ENCODE measurements around the gene EEFSEC.

EEFSEC gene

DNA sequence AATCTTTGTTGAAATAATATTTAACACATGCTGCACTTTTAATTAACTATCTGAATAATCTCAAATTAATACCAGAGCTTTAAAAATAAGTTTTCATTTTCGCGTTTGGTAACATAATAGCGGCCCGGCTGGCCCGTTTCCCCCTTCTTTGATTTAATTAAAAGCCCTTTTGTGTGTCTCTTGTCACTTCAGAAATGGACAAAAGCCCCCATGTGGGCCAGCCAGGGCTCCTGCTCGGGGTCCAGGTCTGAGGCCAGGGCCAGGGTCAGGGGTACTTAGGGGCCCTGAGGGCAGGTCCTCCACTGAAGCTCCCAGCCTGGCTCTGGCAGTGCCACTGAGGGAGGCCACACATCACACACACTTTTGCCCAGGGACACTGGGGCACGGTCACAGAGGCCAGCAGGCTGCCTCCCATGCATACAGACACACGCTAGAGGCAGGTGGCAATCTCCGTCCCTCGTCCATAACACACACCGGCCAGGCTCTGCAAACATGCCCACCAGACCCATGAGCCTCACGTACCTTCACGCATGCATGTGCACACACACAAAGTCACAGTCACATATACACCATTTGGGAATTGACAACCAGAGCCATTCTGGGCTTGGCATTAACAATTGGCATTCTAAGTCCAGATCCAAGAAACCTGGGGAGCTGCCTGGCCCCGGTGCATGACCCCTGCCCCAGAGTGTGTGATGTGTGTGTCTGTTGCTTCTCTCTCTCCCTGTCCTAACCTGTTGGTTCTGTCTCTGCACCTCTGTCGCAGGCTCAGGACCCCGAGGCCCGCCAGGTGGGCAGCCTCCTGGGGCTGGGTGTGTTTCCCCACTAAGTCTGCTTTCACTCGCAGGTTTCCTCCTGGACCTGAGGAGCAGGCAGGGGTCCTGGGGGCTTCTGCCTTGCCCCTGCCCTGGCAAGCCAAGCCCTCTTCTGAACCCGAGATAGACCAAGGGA lies 274.9 kb downstream of the EEFSEC start:
- no peak for DNase-seq (ENCODE audit: low read depth)
- no peak overlapping the region for H3K4me3 ChIP-seq (ENCODE audit: control insufficient read depth, low read depth, low read length)
- no peak for TF ChIP-seq CTCF (IDR thresholded peaks at IDR 0.05; ENCODE audit: control insufficient read depth, insufficient read depth, low read depth, low read length, missing control alignments)

- no peak for TF ChIP-seq CTCF (IDR thresholded peaks at IDR 0.05; ENCODE audit: control insufficient read depth, insufficient read depth, low read depth, low read length, missing control alignments)
- DNase-seq (ENCODE audit: low read depth) = no peak
- no peak overlapping the region for H3K4me3 ChIP-seq (ENCODE audit: control insufficient read depth, low read depth, low read length)
Observed at GRCh38 chr3:128429275-128429674, 276.0 kb downstream of the EEFSEC start.

- DNase-seq (ENCODE audit: low read depth) = no peak
- no peak overlapping the region for H3K4me3 ChIP-seq (ENCODE audit: control insufficient read depth, low read depth, low read length)
- TF ChIP-seq CTCF (IDR thresholded peaks at IDR 0.05; ENCODE audit: control insufficient read depth, insufficient read depth, low read depth, low read length, missing control alignments) = no peak
Observed at GRCh38 chr3:128429751-128430150, 276.5 kb downstream of the EEFSEC start.

DNA sequence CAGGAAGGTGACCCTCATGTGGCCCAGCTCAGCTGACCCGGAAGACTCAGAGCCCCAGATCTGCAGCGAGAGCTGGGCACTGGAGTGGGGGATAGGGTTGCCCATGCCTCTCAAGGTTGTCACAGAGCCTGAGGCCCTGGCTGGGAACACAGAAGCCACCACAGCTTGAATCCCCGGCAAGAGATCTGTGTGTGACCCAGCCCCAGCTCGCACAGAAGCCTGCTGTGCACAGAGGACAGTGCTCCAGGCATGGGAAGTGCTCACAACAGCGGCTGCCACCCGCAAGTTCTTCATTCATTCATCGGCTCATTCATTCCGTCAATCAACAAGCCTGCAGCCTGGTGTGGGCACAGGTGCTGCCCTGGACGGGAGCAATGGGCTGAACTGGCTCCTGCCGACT lies 277.0 kb downstream of the EEFSEC start:
- no peak for DNase-seq (ENCODE audit: low read depth)
- no peak overlapping the region for H3K4me3 ChIP-seq (ENCODE audit: control insufficient read depth, low read depth, low read length)
- no peak for TF ChIP-seq CTCF (IDR thresholded peaks at IDR 0.05; ENCODE audit: control insufficient read depth, insufficient read depth, low read depth, low read length, missing control alignments)

DNA sequence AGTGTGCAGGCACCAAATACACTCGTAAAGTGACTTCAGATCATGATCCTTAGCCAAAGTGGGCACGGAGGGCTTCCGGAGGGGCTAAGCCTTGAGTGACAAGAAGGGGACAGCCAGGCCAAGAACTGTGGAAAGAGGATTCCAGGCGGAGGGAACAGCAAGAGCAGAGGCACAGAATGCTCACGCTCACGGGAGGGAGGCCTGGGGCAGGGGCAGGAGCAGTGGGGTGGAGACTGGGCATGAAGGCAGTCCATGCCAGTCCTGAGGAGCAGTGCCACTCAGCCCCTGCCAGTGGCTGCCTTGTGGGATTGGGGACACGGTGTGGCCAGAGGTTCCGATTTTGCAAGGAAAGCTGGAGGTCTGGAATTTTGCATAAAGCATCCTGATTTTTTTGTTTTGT lies 277.4 kb downstream of the EEFSEC start:
- DNase-seq (ENCODE audit: low read depth) = no peak
- TF ChIP-seq CTCF (IDR thresholded peaks at IDR 0.05; ENCODE audit: control insufficient read depth, insufficient read depth, low read depth, low read length, missing control alignments) = no peak
- H3K4me3 ChIP-seq (ENCODE audit: control insufficient read depth, low read depth, low read length) = no peak overlapping the region

- no peak for TF ChIP-seq CTCF (IDR thresholded peaks at IDR 0.05; ENCODE audit: control insufficient read depth, insufficient read depth, low read depth, low read length, missing control alignments)
- no peak overlapping the region for H3K4me3 ChIP-seq (ENCODE audit: control insufficient read depth, low read depth, low read length)
- no peak for DNase-seq (ENCODE audit: low read depth)
Observed at GRCh38 chr3:128431803-128432300, 278.6 kb downstream of the EEFSEC start.

Data from AG09309 (cell line).